ENCODE measurements around the gene MAD2L1BP. TPM values are rescaled to one million over a fixed set of nuclear protein-coding genes. Genes with fewer than 3 reads are reported as not detected.
"Not testable (repeated sequence)": the region's sequence is repeated elsewhere in the genome, so short reads cannot be mapped to it uniquely, and the experiment has no call there.

MAD2L1BP gene
- total RNA-seq, 1 experiment from 2014 or later, result 25.7 TPM

GRCh38 chr6:43645613-43645964, 9.9 kb downstream of the MAD2L1BP start:
- Histone ChIP-seq H3K79me2 (ENCODE audit: low read depth) (no peaks in the 10 kb centered on the region; the same call in 1 of the 2 replicates), H3K9me2 (ENCODE audit: insufficient read depth) (no peaks in the 10 kb centered on the region), H2AFZ (no peak overlapping the region), H4K20me1 (ENCODE audit: insufficient read depth) (peaks cover 7% of the 10 kb centered on the region; the same call in 1 of the 2 replicates), H3K4me3 (no peak overlapping the region), H3F3A (ENCODE audit: insufficient read depth, low read depth) (no peaks in the 10 kb centered on the region), H3K36me3 (ENCODE audit: low read depth) (no peaks in the 10 kb centered on the region), H3K4me1 (replicated peaks; ENCODE audit: insufficient read depth) (no peaks in the 10 kb centered on the region), H3K9me3 (ENCODE audit: insufficient read depth, low read depth) (no peaks in the 10 kb centered on the region), H3K27ac (no peak overlapping the region), H3K27me3 (ENCODE audit: insufficient read depth, low read depth) (no peaks in the 10 kb centered on the region), H3K4me2 (no peak overlapping the region)
- CTCF ChIA-PET, result no interaction called here
- TF ChIP-seq CTCF (conservative IDR thresholded peaks at IDR 0.05) (no peak), EZH2 (IDR thresholded peaks at IDR 0.05; ENCODE audit: low read depth) (no peak)
- no TSS peak for BruUV-seq (replicated peaks)
- intact Hi-C loops (cut with micrococcal nuclease; ENCODE audit: unreplicated experiment), result no loop called here
- POLR2A ChIA-PET (ENCODE audit: unreplicated experiment), result no interaction called here
- no peak for DNase-seq

- no peaks in the 10 kb centered on the region for H3K4me1 ChIP-seq (replicated peaks; ENCODE audit: insufficient read depth)
- H3F3A ChIP-seq (ENCODE audit: insufficient read depth, low read depth), result no peaks in the 10 kb centered on the region
- H3K27me3 ChIP-seq (ENCODE audit: insufficient read depth, low read depth), result no peaks in the 10 kb centered on the region
- BruUV-seq (replicated peaks), result no TSS peak
- no peaks in the 10 kb centered on the region for H3K36me3 ChIP-seq (ENCODE audit: low read depth)
- DNase-seq, result no peak
- no peaks in the 10 kb centered on the region for H3K79me2 ChIP-seq (ENCODE audit: low read depth)
- TF ChIP-seq CTCF (conservative IDR thresholded peaks at IDR 0.05), result no peak
- TF ChIP-seq EZH2 (IDR thresholded peaks at IDR 0.05; ENCODE audit: low read depth), result no peak
- H4K20me1 ChIP-seq (ENCODE audit: insufficient read depth), result no peaks in the 10 kb centered on the region
- no peak overlapping the region for H2AFZ ChIP-seq
- H3K27ac ChIP-seq, result no peak overlapping the region
- no peak overlapping the region for H3K4me3 ChIP-seq
- H3K9me3 ChIP-seq (ENCODE audit: insufficient read depth, low read depth), result no peaks in the 10 kb centered on the region
- POLR2A ChIA-PET (ENCODE audit: unreplicated experiment), result no interaction called here
- CTCF ChIA-PET, result no interaction called here
- H3K4me2 ChIP-seq, result no peak overlapping the region
- H3K9me2 ChIP-seq (ENCODE audit: insufficient read depth), result no peaks in the 10 kb centered on the region
- intact Hi-C loops (cut with micrococcal nuclease; ENCODE audit: unreplicated experiment), result no loop called here
These were observed 12.0 kb downstream of the MAD2L1BP start for GRCh38 chr6:43647613-43648012.

- H3K4me2 ChIP-seq, result no peak overlapping the region
- no peak overlapping the region for H2AFZ ChIP-seq
- ChIA-PET POLR2A (ENCODE audit: unreplicated experiment) (no interaction called here), CTCF (no interaction called here)
- no peaks in the 10 kb centered on the region for H3F3A ChIP-seq (ENCODE audit: insufficient read depth, low read depth)
- H3K9me2 ChIP-seq (ENCODE audit: insufficient read depth), result no peaks in the 10 kb centered on the region
- no peaks in the 10 kb centered on the region for H3K27me3 ChIP-seq (ENCODE audit: insufficient read depth, low read depth)
- no peak overlapping the region for H3K27ac ChIP-seq
- no peaks in the 10 kb centered on the region for H4K20me1 ChIP-seq (ENCODE audit: insufficient read depth)
- H3K4me3 ChIP-seq, result no peak overlapping the region
- no peaks in the 10 kb centered on the region for H3K9me3 ChIP-seq (ENCODE audit: insufficient read depth, low read depth)
- no peak for TF ChIP-seq CTCF (conservative IDR thresholded peaks at IDR 0.05)
- no peak for TF ChIP-seq EZH2 (IDR thresholded peaks at IDR 0.05; ENCODE audit: low read depth)
- DNase-seq, result no peak
- H3K36me3 ChIP-seq (ENCODE audit: low read depth), result no peaks in the 10 kb centered on the region
- intact Hi-C loops (cut with micrococcal nuclease; ENCODE audit: unreplicated experiment), result no loop called here
- no peaks in the 10 kb centered on the region for H3K4me1 ChIP-seq (replicated peaks; ENCODE audit: insufficient read depth)
- no TSS peak for BruUV-seq (replicated peaks)
- H3K79me2 ChIP-seq (ENCODE audit: low read depth), result no peaks in the 10 kb centered on the region
These were observed 12.6 kb downstream of the MAD2L1BP start for GRCh38 chr6:43648248-43648647.

- H3K9me2 ChIP-seq (ENCODE audit: insufficient read depth); H3K4me1 ChIP-seq (replicated peaks; ENCODE audit: insufficient read depth); BruUV-seq (replicated peaks); H3K27me3 ChIP-seq (ENCODE audit: insufficient read depth, low read depth); H3K27ac ChIP-seq; intact Hi-C loops (cut with micrococcal nuclease; ENCODE audit: unreplicated experiment); H3K36me3 ChIP-seq (ENCODE audit: low read depth); H2AFZ ChIP-seq; H3F3A ChIP-seq (ENCODE audit: insufficient read depth, low read depth); H3K79me2 ChIP-seq (ENCODE audit: low read depth); H3K4me3 ChIP-seq; H3K4me2 ChIP-seq; H4K20me1 ChIP-seq (ENCODE audit: insufficient read depth); H3K9me3 ChIP-seq (ENCODE audit: insufficient read depth, low read depth); DNase-seq: not testable (repeated sequence)
- ChIA-PET CTCF (interaction anchor here (0.7 kb wide), 1 partner anchor 16 kb away, joined by 18 read pairs; no protein-coding TSS in a partner anchor), POLR2A (ENCODE audit: unreplicated experiment) (interaction anchor here (0.5 kb wide), 1 partner anchor 68 kb away, joined by 4 read pairs; no protein-coding TSS in a partner anchor)
These were observed 17.2 kb downstream of the MAD2L1BP start for GRCh38 chr6:43652822-43653221.

Measured in PC-9 (cell line).